ENCODE results near the gene CYB5D1. TPM values are rescaled to one million over a fixed set of nuclear protein-coding genes. Genes with fewer than 3 reads are reported as not detected.

The CYB5D1 gene
- polyA plus RNA-seq, 1 donor = 13.8 TPM

GRCh38 chr17:7909089-7909488 is 51.3 kb downstream of the CYB5D1 start:
- Histone ChIP-seq H3K27ac (ENCODE audit: low read length) (no peak overlapping the region), H3K27me3 (ENCODE audit: control insufficient read depth, insufficient read depth, low read length) (no peaks in the 10 kb centered on the region), H3K4me1 (ENCODE audit: control insufficient read depth, insufficient read depth, low read length) (no peaks in the 10 kb centered on the region), H3K36me3 (ENCODE audit: control insufficient read depth, insufficient read depth, low read length) (peaks cover 81% of the 10 kb centered on the region), H3K4me3 (ENCODE audit: low read length) (no peak overlapping the region), H3K9me3 (ENCODE audit: control insufficient read depth, low read depth, low read length) (no peaks in the 10 kb centered on the region)
- no CpG with 5 or more reads among the region's 29 CpGs for WGBS (ENCODE audit: insufficient coverage, low lambda C conversion rate)
- DNase-seq = no peak

GRCh38 chr17:7910281-7910680 is 52.5 kb downstream of the CYB5D1 start:
- Histone ChIP-seq H3K36me3 (ENCODE audit: control insufficient read depth, insufficient read depth, low read length) (peaks cover 69% of the 10 kb centered on the region), H3K4me1 (ENCODE audit: control insufficient read depth, insufficient read depth, low read length) (peaks cover 7% of the 10 kb centered on the region), H3K9me3 (ENCODE audit: control insufficient read depth, low read depth, low read length) (no peaks in the 10 kb centered on the region), H3K27ac (ENCODE audit: low read length) (no peak overlapping the region), H3K4me3 (ENCODE audit: low read length) (no peak overlapping the region), H3K27me3 (ENCODE audit: control insufficient read depth, insufficient read depth, low read length) (no peaks in the 10 kb centered on the region)
- DNase-seq = no peak
- WGBS (ENCODE audit: insufficient coverage, low lambda C conversion rate) = 100% methylated on average over 1 of the region's 15 CpGs

GRCh38 chr17:7910711-7911110 is 52.9 kb downstream of the CYB5D1 start:
- Histone ChIP-seq H3K36me3 (ENCODE audit: control insufficient read depth, insufficient read depth, low read length) (peaks cover 65% of the 10 kb centered on the region), H3K4me1 (ENCODE audit: control insufficient read depth, insufficient read depth, low read length) (peaks cover 9% of the 10 kb centered on the region), H3K4me3 (ENCODE audit: low read length) (no peak overlapping the region), H3K27ac (ENCODE audit: low read length) (no peak overlapping the region), H3K27me3 (ENCODE audit: control insufficient read depth, insufficient read depth, low read length) (no peaks in the 10 kb centered on the region), H3K9me3 (ENCODE audit: control insufficient read depth, low read depth, low read length) (no peaks in the 10 kb centered on the region)
- no peak for DNase-seq
- no CpG with 5 or more reads among the region's 13 CpGs for WGBS (ENCODE audit: insufficient coverage, low lambda C conversion rate)

DNA sequence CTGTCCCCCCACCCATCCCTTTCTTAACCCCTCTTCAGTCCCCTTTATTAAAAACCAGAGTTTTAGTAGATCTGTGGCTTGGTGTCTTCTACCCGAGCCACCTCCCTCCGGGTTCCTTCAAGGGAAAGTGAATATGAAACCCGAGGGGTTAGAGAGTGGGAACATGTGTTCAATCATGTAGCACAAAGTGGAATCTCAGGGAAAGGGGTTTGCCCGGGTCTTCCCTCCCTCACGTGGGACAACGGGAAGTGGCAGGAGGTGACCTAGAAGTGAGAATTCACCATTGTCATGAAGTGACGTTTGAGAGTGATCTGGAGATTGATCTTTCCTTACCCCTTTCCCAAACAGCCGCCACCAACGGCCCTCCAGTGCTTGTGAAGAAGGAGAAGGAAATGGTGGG is 53.3 kb downstream of the CYB5D1 start:
- Histone ChIP-seq H3K4me1 (ENCODE audit: control insufficient read depth, insufficient read depth, low read length) (peaks cover 11% of the 10 kb centered on the region), H3K9me3 (ENCODE audit: control insufficient read depth, low read depth, low read length) (peaks cover 1% of the 10 kb centered on the region), H3K27me3 (ENCODE audit: control insufficient read depth, insufficient read depth, low read length) (no peaks in the 10 kb centered on the region), H3K4me3 (ENCODE audit: low read length) (no peak overlapping the region), H3K27ac (ENCODE audit: low read length) (no peak overlapping the region), H3K36me3 (ENCODE audit: control insufficient read depth, insufficient read depth, low read length) (peaks cover 61% of the 10 kb centered on the region)
- WGBS (ENCODE audit: insufficient coverage, low lambda C conversion rate) = no CpG with 5 or more reads among the region's 9 CpGs
- DNase-seq = no peak

Other genes with a start within 250 kb of the CYB5D1 start
- gene FXR2, start 243.1 kb upstream of the CYB5D1 start, polyA plus RNA-seq = 28.2 TPM
- gene SAT2, start 230.2 kb upstream of the CYB5D1 start, polyA plus RNA-seq = 327 TPM
- gene SHBG, start 227.9 kb upstream of the CYB5D1 start, polyA plus RNA-seq = 23.6 TPM
- gene ATP1B2, start 207.1 kb upstream of the CYB5D1 start, polyA plus RNA-seq = 4.8 TPM
- gene TP53, start 170.5 kb upstream of the CYB5D1 start, polyA plus RNA-seq = 49.7 TPM
- 7.9 TPM for gene WRAP53, start 169.5 kb upstream of the CYB5D1 start, polyA plus RNA-seq
- 7.4 TPM for gene EFNB3, start 152.8 kb upstream of the CYB5D1 start, polyA plus RNA-seq
- 0.09 TPM for gene DNAH2, start 140.3 kb upstream of the CYB5D1 start, polyA plus RNA-seq
- gene KDM6B, start 23.8 kb upstream of the CYB5D1 start, polyA plus RNA-seq = 24.9 TPM
- 10.4 TPM for gene TMEM88, start 2.9 kb upstream of the CYB5D1 start, polyA plus RNA-seq
- 50.7 TPM for gene NAA38, start 444 bp upstream of the CYB5D1 start, polyA plus RNA-seq
- 73.8 TPM for gene CHD3, start 30.8 kb downstream of the CYB5D1 start, polyA plus RNA-seq
- gene RNF227, start 58.3 kb downstream of the CYB5D1 start, polyA plus RNA-seq = 3.7 TPM
- gene KCNAB3, start 71.9 kb downstream of the CYB5D1 start, polyA plus RNA-seq = 5.3 TPM
- gene TRAPPC1, start 73.9 kb downstream of the CYB5D1 start, polyA plus RNA-seq = 101 TPM
- 30.1 TPM for gene CNTROB, start 74.2 kb downstream of the CYB5D1 start, polyA plus RNA-seq
- 1.3 TPM for gene GUCY2D, start 144.6 kb downstream of the CYB5D1 start, polyA plus RNA-seq
- 0.46 TPM for gene ALOX15B, start 181.1 kb downstream of the CYB5D1 start, polyA plus RNA-seq
- 2.8 TPM for gene ALOX12B, start 229.7 kb downstream of the CYB5D1 start, polyA plus RNA-seq

All from large intestine (tissue), 3 donors.